ENCODE results near the gene SLC35G3. TPM values are rescaled to one million over a fixed set of nuclear protein-coding genes. Genes with fewer than 3 reads are reported as not detected.

Gene SLC35G3
- total RNA-seq, 2 experiments from 2014 or later, result not detected

DNA sequence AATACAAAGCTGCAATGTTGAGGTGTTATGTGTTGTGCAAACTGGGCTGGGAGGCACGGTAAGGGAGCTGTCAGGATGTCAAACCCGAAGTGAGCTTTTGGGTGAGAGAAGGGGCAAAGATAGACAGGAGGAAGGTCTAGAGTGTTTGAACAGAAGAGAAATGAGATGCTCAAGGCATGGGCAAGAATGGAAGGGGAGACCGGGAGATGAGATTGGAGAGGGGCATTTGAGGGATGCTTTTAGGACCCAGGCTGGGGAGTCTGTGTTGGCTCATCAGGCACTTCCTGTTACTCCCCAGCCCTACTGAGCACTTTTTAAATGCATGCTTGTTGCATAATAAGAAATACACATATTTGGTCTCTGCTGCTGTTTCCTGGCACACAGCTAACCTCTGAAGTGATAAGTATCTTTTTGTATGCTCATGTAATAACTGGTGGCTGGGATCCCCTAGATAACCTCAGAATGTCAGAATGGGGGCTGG, 32.9 kb downstream of the SLC35G3 start:
- Histone ChIP-seq H3K9me3 (ENCODE audit: control insufficient read depth in 1 of 2, insufficient read depth in 1 of 2, low read length in 2 of 2) (no peaks in the 10 kb centered on the region), H3K4me3 (ENCODE audit: low read length) (peak overlapping the region; percentile 30), H3K4me1 (ENCODE audit: insufficient read depth, low read length) (peaks cover 53% of the 10 kb centered on the region), H3K27me3 (ENCODE audit: control insufficient read depth in 1 of 2, insufficient read depth in 2 of 2, low read length in 2 of 2) (no peaks in the 10 kb centered on the region), H3K27ac (ENCODE audit: low read depth in 1 of 2, low read length in 2 of 2) (peak overlapping the region; percentile 62 to 68), H3K36me3 (ENCODE audit: insufficient read depth, low read length) (no peaks in the 10 kb centered on the region)
- Mint-ChIP-seq H3K27me3 (no peaks in the 10 kb centered on the region), H3K9me3 (no peaks in the 10 kb centered on the region), H3K4me3 (peak overlapping the region; percentile 67), H3K4me1 (ENCODE audit: low read depth) (peaks cover 66% of the 10 kb centered on the region), H3K27ac (peak overlapping the region; percentile 89), H3K36me3 (ENCODE audit: low read depth) (no peaks in the 10 kb centered on the region)
- CTCF ChIA-PET, result interaction anchor here (1.0 to 1.7 kb wide), 6 partner anchors 9 to 603 kb away, joined by 4 to 5 read pairs (median 5); partner anchors contain the start of gene NLE1
- intact Hi-C loops (cut with DNase I, micrococcal nuclease), result loop anchor here (5.0 to 10.0 kb wide), 2 partner anchors 643 to 646 kb away; partner anchors contain the start of gene TAF15 (in 2 of the 2)
- TF ChIP-seq, protein P1, sequence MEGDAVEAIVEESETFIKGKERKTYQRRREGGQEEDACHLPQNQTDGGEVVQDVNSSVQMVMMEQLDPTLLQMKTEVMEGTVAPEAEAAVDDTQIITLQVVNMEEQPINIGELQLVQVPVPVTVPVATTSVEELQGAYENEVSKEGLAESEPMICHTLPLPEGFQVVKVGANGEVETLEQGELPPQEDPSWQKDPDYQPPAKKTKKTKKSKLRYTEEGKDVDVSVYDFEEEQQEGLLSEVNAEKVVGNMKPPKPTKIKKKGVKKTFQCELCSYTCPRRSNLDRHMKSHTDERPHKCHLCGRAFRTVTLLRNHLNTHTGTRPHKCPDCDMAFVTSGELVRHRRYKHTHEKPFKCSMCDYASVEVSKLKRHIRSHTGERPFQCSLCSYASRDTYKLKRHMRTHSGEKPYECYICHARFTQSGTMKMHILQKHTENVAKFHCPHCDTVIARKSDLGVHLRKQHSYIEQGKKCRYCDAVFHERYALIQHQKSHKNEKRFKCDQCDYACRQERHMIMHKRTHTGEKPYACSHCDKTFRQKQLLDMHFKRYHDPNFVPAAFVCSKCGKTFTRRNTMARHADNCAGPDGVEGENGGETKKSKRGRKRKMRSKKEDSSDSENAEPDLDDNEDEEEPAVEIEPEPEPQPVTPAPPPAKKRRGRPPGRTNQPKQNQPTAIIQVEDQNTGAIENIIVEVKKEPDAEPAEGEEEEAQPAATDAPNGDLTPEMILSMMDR (IDR thresholded peaks at IDR 0.05), result no peak
- ATAC-seq (ENCODE audit: poor library complexity) (peak; percentile 70), DNase-seq (peak in 6 of 14 experiments; percentile 15 to 78 (median 56))
- POLR2A ChIA-PET, result interaction anchor here (0.6 to 4.4 kb wide), 25 partner anchors 10 to 603 kb away, joined by 3 to 48 read pairs (median 5); partner anchors contain the start of genes NLE1, PEX12, SLFN12L and SLFN13

- DNase-seq, result peak in 9 of 14 experiments; percentile 15 to 78 (median 48)
- H3K27ac Mint-ChIP-seq, result peak overlapping the region; percentile 89
- intact Hi-C loops (cut with DNase I, micrococcal nuclease), result loop anchor here (5.0 to 10.0 kb wide), 2 partner anchors 644 to 647 kb away; partner anchors contain the start of gene TAF15 (in 2 of the 2)
- no peaks in the 10 kb centered on the region for H3K36me3 Mint-ChIP-seq (ENCODE audit: low read depth)
- H3K4me3 Mint-ChIP-seq, result peak overlapping the region; percentile 67
- ATAC-seq (ENCODE audit: poor library complexity), result peak; percentile 75
- Histone ChIP-seq H3K9me3 (ENCODE audit: control insufficient read depth in 1 of 2, insufficient read depth in 1 of 2, low read length in 2 of 2) (no peaks in the 10 kb centered on the region), H3K36me3 (ENCODE audit: insufficient read depth, low read length) (no peaks in the 10 kb centered on the region), H3K4me1 (ENCODE audit: insufficient read depth, low read length) (peaks cover 53% of the 10 kb centered on the region), H3K27ac (ENCODE audit: low read depth in 1 of 2, low read length in 2 of 2) (peak overlapping the region; percentile 62 to 68), H3K4me3 (ENCODE audit: low read length) (peak overlapping the region; percentile 30), H3K27me3 (ENCODE audit: control insufficient read depth in 1 of 2, insufficient read depth in 2 of 2, low read length in 2 of 2) (no peaks in the 10 kb centered on the region)
- H3K9me3 Mint-ChIP-seq, result no peaks in the 10 kb centered on the region
- ChIA-PET CTCF (interaction anchor here (0.8 to 1.7 kb wide), 7 partner anchors 10 to 604 kb away, joined by 3 to 5 read pairs (median 5); partner anchors contain the start of gene NLE1), POLR2A (interaction anchor here (0.6 to 4.4 kb wide), 25 partner anchors 11 to 604 kb away, joined by 3 to 48 read pairs (median 5); partner anchors contain the start of genes NLE1, PEX12, SLFN12L and SLFN13)
- H3K27me3 Mint-ChIP-seq, result no peaks in the 10 kb centered on the region
- TF ChIP-seq, protein P1 (IDR thresholded peaks at IDR 0.05), result no peak
- peaks cover 62% of the 10 kb centered on the region for H3K4me1 Mint-ChIP-seq (ENCODE audit: low read depth)
Observed at GRCh38 chr17:35160354-35161201, 33.6 kb downstream of the SLC35G3 start.

- no peaks in the 10 kb centered on the region for H3K27me3 ChIP-seq (ENCODE audit: control insufficient read depth in 1 of 2, insufficient read depth in 2 of 2, low read length in 2 of 2)
- H3K9me3 ChIP-seq (ENCODE audit: control insufficient read depth in 1 of 2, insufficient read depth in 1 of 2, low read length in 2 of 2), result no peaks in the 10 kb centered on the region
- no peaks in the 10 kb centered on the region for H3K27me3 Mint-ChIP-seq
- POLR2A ChIA-PET, result interaction anchor here (1.2 to 4.4 kb wide), 12 partner anchors 19 to 418 kb away, joined by 3 to 48 read pairs (median 10); partner anchors contain the start of genes NLE1, PEX12, SLFN12L and SLFN5
- H3K4me1 Mint-ChIP-seq (ENCODE audit: low read depth), result peaks cover 56% of the 10 kb centered on the region
- no peak overlapping the region for H3K4me3 ChIP-seq (ENCODE audit: low read length)
- CTCF ChIA-PET, result interaction anchor here (0.8 to 1.5 kb wide), 4 partner anchors 11 to 380 kb away, joined by 3 to 5 read pairs (median 4); no protein-coding TSS in a partner anchor
- TF ChIP-seq, protein P1 (IDR thresholded peaks at IDR 0.05), result no peak
- no peak for ATAC-seq (ENCODE audit: poor library complexity)
- H3K36me3 ChIP-seq (ENCODE audit: insufficient read depth, low read length), result no peaks in the 10 kb centered on the region
- peak overlapping the region in 1 of 2 donors; percentile 62 for H3K27ac ChIP-seq (ENCODE audit: low read depth in 1 of 2, low read length in 2 of 2)
- H3K4me1 ChIP-seq (ENCODE audit: insufficient read depth, low read length), result peaks cover 47% of the 10 kb centered on the region
- H3K27ac Mint-ChIP-seq, result peak overlapping the region; percentile 89
- no peaks in the 10 kb centered on the region for H3K36me3 Mint-ChIP-seq (ENCODE audit: low read depth)
- intact Hi-C loops (cut with DNase I, micrococcal nuclease), result loop anchor here (5.0 to 10.0 kb wide), 2 partner anchors 645 to 647 kb away; partner anchors contain the start of gene TAF15 (in 2 of the 2)
- H3K4me3 Mint-ChIP-seq, result peak overlapping the region; percentile 17
- no peak for DNase-seq
- no peaks in the 10 kb centered on the region for H3K9me3 Mint-ChIP-seq
Observed at GRCh38 chr17:35159940-35160339, 34.3 kb downstream of the SLC35G3 start.

Data from CD4-positive, alpha-beta T cell (primary cell).